ENCODE results near the gene POLR1B. TPM values are rescaled to one million over a fixed set of nuclear protein-coding genes. Genes with fewer than 3 reads are reported as not detected.
"Not testable (repeated sequence)": the region's sequence is repeated elsewhere in the genome, so short reads cannot be mapped to it uniquely, and the experiment has no call there.

The POLR1B gene
- total RNA-seq, 2 donors from 2014 or later: 12.5 to 30.8 TPM

DNA sequence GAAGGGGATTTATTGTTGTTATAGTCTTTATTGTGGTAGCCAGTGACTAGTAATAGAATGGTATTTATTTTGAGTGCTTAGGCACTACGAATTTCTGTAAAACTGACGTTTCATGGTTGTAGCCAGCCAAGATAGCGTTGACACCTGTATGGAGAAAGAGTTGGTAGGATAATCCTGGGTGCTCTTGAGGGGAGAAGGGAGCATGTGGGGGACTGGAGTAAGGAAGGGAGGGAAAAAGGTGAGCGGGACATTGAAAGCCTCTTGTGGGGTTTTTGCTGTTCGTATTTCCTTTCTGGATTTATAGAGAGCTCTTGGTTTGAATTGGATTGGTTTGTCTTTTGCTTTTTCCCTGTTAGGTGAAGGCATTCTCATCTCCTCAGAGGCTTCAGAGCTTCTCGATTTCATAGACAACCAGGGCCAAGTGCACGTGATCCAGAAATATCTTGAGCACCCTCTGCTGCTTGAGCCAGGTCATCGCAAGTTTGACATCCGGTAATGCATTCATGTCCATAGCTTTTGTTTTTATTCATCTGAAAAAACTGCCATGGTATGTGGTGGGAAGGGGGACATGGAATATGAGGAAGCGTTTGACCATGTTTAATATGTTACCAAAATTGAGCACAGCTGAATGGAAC lies 41.3 kb upstream of the POLR1B start:
- H3K4me3 ChIP-seq; H3K36me3 ChIP-seq; H3K9me3 ChIP-seq; H3K27ac ChIP-seq; DNase-seq (ENCODE audit: low spot score); H3K4me1 ChIP-seq (ENCODE audit: control insufficient read depth in 1 of 2, low read depth in 2 of 2); H3K27me3 ChIP-seq (replicated peaks; ENCODE audit: insufficient read depth): not testable (repeated sequence)
- TF ChIP-seq, protein P1, sequence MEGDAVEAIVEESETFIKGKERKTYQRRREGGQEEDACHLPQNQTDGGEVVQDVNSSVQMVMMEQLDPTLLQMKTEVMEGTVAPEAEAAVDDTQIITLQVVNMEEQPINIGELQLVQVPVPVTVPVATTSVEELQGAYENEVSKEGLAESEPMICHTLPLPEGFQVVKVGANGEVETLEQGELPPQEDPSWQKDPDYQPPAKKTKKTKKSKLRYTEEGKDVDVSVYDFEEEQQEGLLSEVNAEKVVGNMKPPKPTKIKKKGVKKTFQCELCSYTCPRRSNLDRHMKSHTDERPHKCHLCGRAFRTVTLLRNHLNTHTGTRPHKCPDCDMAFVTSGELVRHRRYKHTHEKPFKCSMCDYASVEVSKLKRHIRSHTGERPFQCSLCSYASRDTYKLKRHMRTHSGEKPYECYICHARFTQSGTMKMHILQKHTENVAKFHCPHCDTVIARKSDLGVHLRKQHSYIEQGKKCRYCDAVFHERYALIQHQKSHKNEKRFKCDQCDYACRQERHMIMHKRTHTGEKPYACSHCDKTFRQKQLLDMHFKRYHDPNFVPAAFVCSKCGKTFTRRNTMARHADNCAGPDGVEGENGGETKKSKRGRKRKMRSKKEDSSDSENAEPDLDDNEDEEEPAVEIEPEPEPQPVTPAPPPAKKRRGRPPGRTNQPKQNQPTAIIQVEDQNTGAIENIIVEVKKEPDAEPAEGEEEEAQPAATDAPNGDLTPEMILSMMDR (IDR thresholded peaks at IDR 0.05): peak; percentile 32
- ATAC-seq (ENCODE audit: insufficient number of reproducible peaks, low FRiP score, low read depth): peak; percentile 60

DNA sequence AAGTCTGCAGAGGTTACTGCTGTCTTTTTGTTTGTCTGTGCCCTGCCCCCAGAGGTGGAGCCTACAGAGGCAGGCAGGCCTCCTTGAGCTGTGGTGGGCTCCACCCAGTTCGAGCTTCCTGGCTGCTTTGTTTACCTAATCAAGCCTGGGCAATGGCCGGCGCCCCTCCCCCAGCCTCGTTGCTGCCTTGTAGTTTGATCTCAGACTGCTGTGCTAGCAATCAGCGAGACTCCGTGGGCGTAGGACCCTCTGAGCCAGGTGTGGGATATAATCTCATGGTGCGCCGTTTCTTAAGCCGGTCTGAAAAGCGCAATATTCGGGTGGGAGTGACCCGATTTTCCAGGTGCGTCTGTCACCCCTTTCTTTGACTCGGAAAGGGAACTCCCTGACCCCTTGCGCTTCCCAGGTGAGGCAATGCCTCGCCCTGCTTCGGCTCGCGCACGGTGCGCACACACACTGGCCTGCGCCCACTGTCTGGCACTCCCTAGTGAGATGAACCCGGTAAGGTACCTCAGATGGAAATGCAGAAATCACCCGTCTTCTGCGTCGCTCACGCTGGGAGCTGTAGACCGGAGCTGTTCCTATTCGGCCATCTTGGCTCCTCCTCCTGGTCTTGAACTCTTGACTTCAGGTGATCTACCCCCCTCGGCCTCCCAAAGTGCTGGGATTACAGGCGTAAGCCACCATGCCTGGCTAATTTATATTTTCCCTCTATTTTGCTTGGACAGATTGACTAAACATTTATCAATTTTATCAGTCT lies 32.8 kb upstream of the POLR1B start:
- DNase-seq (ENCODE audit: low spot score); ATAC-seq (ENCODE audit: insufficient number of reproducible peaks, low FRiP score, low read depth); H3K36me3 ChIP-seq; H3K4me3 ChIP-seq; H3K4me1 ChIP-seq (ENCODE audit: control insufficient read depth in 1 of 2, low read depth in 2 of 2); H3K27ac ChIP-seq; H3K27me3 ChIP-seq (replicated peaks; ENCODE audit: insufficient read depth); H3K9me3 ChIP-seq: not testable (repeated sequence)

DNA sequence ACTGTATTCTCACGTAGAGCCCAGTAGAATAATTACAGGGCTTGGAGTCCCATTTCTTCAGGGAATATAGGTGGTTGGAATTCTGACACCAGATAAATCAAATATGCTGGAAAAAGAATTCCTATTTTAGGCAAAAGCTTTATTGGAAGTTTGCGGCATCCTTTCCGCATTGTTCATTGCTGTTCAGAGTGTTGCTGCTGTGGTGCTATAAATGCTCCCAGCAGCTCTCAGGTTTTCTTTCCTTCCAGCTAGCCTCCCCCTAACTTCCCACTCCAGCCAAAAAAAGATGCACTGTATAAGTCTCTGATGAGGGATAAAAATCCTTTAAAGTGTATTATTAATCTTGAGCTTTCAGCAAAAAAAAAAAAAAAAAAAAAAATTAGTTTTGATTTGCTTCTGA lies 25.5 kb upstream of the POLR1B start:
- ATAC-seq (ENCODE audit: insufficient number of reproducible peaks, low FRiP score, low read depth): no peak
- H3K4me1 ChIP-seq (ENCODE audit: control insufficient read depth in 1 of 2, low read depth in 2 of 2): no peaks in the 10 kb centered on the region
- TF ChIP-seq, protein P1 (IDR thresholded peaks at IDR 0.05): no peak
- H3K27me3 ChIP-seq (replicated peaks; ENCODE audit: insufficient read depth): no peaks in the 10 kb centered on the region
- H3K36me3 ChIP-seq: peaks cover 15% of the 10 kb centered on the region
- no peaks in the 10 kb centered on the region for H3K9me3 ChIP-seq
- no peak overlapping the region for H3K4me3 ChIP-seq
- DNase-seq (ENCODE audit: low spot score): no peak
- no peak overlapping the region for H3K27ac ChIP-seq

DNA sequence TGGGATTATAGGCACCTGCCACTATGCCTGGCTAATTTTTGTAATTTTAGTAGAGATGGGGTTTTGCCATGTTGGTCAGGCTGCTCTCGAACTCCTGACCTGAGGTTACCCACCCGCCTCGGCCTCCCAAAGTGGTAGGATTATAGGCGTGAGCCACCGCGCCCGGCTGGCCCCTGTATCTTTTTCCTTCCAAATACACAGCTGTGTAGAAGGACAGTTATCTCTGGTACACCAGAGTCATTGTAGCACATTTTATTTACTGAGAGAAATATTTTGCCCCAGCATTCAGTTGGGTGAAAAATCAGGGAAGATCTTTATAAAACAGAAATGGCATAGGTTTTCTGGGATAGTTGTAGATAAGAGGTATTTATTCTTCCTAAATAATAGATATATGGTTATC lies 23.5 kb upstream of the POLR1B start:
- Histone ChIP-seq H3K4me3 (no peak overlapping the region), H3K27me3 (replicated peaks; ENCODE audit: insufficient read depth) (no peaks in the 10 kb centered on the region), H3K4me1 (ENCODE audit: control insufficient read depth in 1 of 2, low read depth in 2 of 2) (no peaks in the 10 kb centered on the region), H3K27ac (no peak overlapping the region), H3K36me3 (peaks cover 23% of the 10 kb centered on the region), H3K9me3 (no peaks in the 10 kb centered on the region)
- no peak for DNase-seq (ENCODE audit: low spot score)
- ATAC-seq (ENCODE audit: insufficient number of reproducible peaks, low FRiP score, low read depth): no peak
- TF ChIP-seq, protein P1 (IDR thresholded peaks at IDR 0.05): no peak

DNA sequence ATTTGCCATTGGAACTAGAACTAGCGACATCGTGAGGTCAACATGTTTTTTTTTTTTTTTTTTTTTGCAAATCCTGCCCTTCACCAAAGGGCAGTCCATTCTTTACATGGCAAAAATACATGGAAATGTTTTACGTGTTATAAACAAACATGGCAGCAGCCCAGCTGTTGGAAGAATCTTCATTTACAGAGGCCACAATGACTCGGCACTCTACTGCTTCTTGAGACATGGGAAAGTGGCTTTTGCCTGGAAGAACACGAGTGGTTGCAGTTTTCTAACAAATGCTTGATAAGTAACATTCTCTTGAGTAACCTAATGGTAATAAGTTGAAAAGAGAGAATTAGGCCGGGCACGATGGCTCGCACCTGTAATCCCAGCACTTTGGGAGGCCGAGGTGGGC lies 22.8 kb upstream of the POLR1B start:
- ATAC-seq (ENCODE audit: insufficient number of reproducible peaks, low FRiP score, low read depth): no peak

More for the DNA sequence above, 22.8 kb upstream of the POLR1B start:
- TF ChIP-seq, protein P1 (IDR thresholded peaks at IDR 0.05): no peak
- no peak overlapping the region for H3K27ac ChIP-seq
- no peak overlapping the region for H3K4me3 ChIP-seq
- DNase-seq (ENCODE audit: low spot score): no peak
- peaks cover 21% of the 10 kb centered on the region for H3K36me3 ChIP-seq
- H3K27me3 ChIP-seq (replicated peaks; ENCODE audit: insufficient read depth): no peaks in the 10 kb centered on the region
- H3K9me3 ChIP-seq: no peaks in the 10 kb centered on the region
- no peaks in the 10 kb centered on the region for H3K4me1 ChIP-seq (ENCODE audit: control insufficient read depth in 1 of 2, low read depth in 2 of 2)

Measured in thoracic aorta (tissue), 2 donors.